ENCODE data around the gene FLNC. TPM values are rescaled to one million over a fixed set of nuclear protein-coding genes. Genes with fewer than 3 reads are reported as not detected.

FLNC gene
- 1 to 10 TPM; 3.8 to 5.1 (median 4.3) TPM for total RNA-seq

- Histone ChIP-seq H3K4me1 (peaks cover 48% of the 10 kb centered on the region), H3K4me3 (peak within 1 kb of the TSS; percentile 50), H3K27me3 (peaks cover 20% of the 10 kb centered on the region), H3K36me3 (no peaks in the 10 kb centered on the region), H3K27ac (peak within 1 kb of the TSS; percentile 55), H3K9me3 (no peaks in the 10 kb centered on the region)
- 0% methylated on average over 12 of the region's 109 CpGs for WGBS
- peak in 1 of 2 donors; percentile 77 for DNase-seq (ENCODE audit: low spot score in 2 of 2)
- TF ChIP-seq CTCF (IDR thresholded peaks at IDR 0.05): no peak
- TF ChIP-seq POLR2AphosphoS5 (IDR thresholded peaks at IDR 0.05): no peak
- no peak for TF ChIP-seq EP300 (IDR thresholded peaks at IDR 0.05)
- TF ChIP-seq POLR2A (IDR thresholded peaks at IDR 0.05): no peak
Observed at GRCh38 chr7:128830231-128831177, at the start of gene FLNC. TSS of gene FLNC (plus strand) at chr7:128830406. CDS start at chr7:128830638, 232 bp downstream.

GRCh38 chr7:128781126-128781525, 49.1 kb upstream of the FLNC start:
- Histone ChIP-seq H3K36me3 (no peaks in the 10 kb centered on the region), H3K4me1 (no peaks in the 10 kb centered on the region), H3K4me3 (no peak overlapping the region), H3K9me3 (no peaks in the 10 kb centered on the region), H3K27me3 (no peaks in the 10 kb centered on the region), H3K27ac (no peak overlapping the region)
- TF ChIP-seq POLR2AphosphoS5 (IDR thresholded peaks at IDR 0.05): no peak
- peak; percentile 48 for TF ChIP-seq EP300 (IDR thresholded peaks at IDR 0.05)
- 78% methylated on average over 5 of the region's 5 CpGs for WGBS
- no peak for DNase-seq (ENCODE audit: low spot score in 2 of 2)

- H3K4me1 ChIP-seq: no peaks in the 10 kb centered on the region
- H3K27me3 ChIP-seq: no peaks in the 10 kb centered on the region
- 51% methylated on average over 3 of the region's 3 CpGs for WGBS
- no peak for DNase-seq (ENCODE audit: low spot score in 2 of 2)
- H3K36me3 ChIP-seq: no peaks in the 10 kb centered on the region
- H3K4me3 ChIP-seq: no peak overlapping the region
- TF ChIP-seq POLR2A (IDR thresholded peaks at IDR 0.05): no peak
- no peak for TF ChIP-seq POLR2AphosphoS5 (IDR thresholded peaks at IDR 0.05)
- no peak for TF ChIP-seq CTCF (IDR thresholded peaks at IDR 0.05)
- no peak for TF ChIP-seq EP300 (IDR thresholded peaks at IDR 0.05)
- H3K9me3 ChIP-seq: no peaks in the 10 kb centered on the region
- no peak overlapping the region for H3K27ac ChIP-seq
Observed at GRCh38 chr7:128781851-128782250, 48.4 kb upstream of the FLNC start.

GRCh38 chr7:128783143-128783861, 46.9 kb upstream of the FLNC start:
- Histone ChIP-seq H3K27me3 (no peaks in the 10 kb centered on the region), H3K36me3 (no peaks in the 10 kb centered on the region), H3K4me3 (no peak overlapping the region), H3K27ac (no peak overlapping the region), H3K9me3 (no peaks in the 10 kb centered on the region), H3K4me1 (no peaks in the 10 kb centered on the region)
- TF ChIP-seq POLR2A (IDR thresholded peaks at IDR 0.05): no peak
- TF ChIP-seq CTCF (IDR thresholded peaks at IDR 0.05): no peak
- TF ChIP-seq POLR2AphosphoS5 (IDR thresholded peaks at IDR 0.05): no peak
- TF ChIP-seq EP300 (IDR thresholded peaks at IDR 0.05): no peak
- no peak for DNase-seq (ENCODE audit: low spot score in 2 of 2)
- 43% methylated on average over 11 of the region's 15 CpGs for WGBS

GRCh38 chr7:128785738-128786137, 44.5 kb upstream of the FLNC start:
- WGBS: 79% methylated on average over 3 of the region's 3 CpGs
- H3K27ac ChIP-seq: no peak overlapping the region
- no peak overlapping the region for H3K4me3 ChIP-seq
- no peak for DNase-seq (ENCODE audit: low spot score in 2 of 2)
- TF ChIP-seq EP300 (IDR thresholded peaks at IDR 0.05): no peak
- TF ChIP-seq CTCF (IDR thresholded peaks at IDR 0.05): no peak
- TF ChIP-seq POLR2AphosphoS5 (IDR thresholded peaks at IDR 0.05): no peak
- TF ChIP-seq POLR2A (IDR thresholded peaks at IDR 0.05): no peak
- no peaks in the 10 kb centered on the region for H3K36me3 ChIP-seq
- no peaks in the 10 kb centered on the region for H3K9me3 ChIP-seq
- H3K27me3 ChIP-seq: no peaks in the 10 kb centered on the region
- H3K4me1 ChIP-seq: peaks cover 6% of the 10 kb centered on the region

Data from suprapubic skin (tissue), 4 donors.